Duodenal mucosa (tissue), 2 donors: ENCODE measurements around the gene KLHL17.

Source experiments
- H3K27ac ChIP-seq: one replicate; pipeline ENCODE4 v1.7.0; 2013; ENCODE audit warnings: low read depth, low read length
- H3K27me3 ChIP-seq, 2 donors: one replicate each; pipeline ENCODE4 v1.7.0; 2013; ENCODE audit warnings: low read length in 2 of 2, control low read depth in 1 of 2; ENCODE audit not compliant: insufficient read depth in 2 of 2, control insufficient read depth in 1 of 2
- H3K36me3 ChIP-seq, 2 donors: one replicate each; pipeline ENCODE4 v1.7.0; 2013; ENCODE audit warnings: low read length in 2 of 2, control low read depth in 1 of 2; ENCODE audit not compliant: insufficient read depth in 2 of 2, control insufficient read depth in 1 of 2
- H3K4me1 ChIP-seq, 2 donors: one replicate each; pipeline ENCODE4 v1.7.0; 2013; ENCODE audit warnings: low read length in 2 of 2, control low read depth in 1 of 2; ENCODE audit not compliant: insufficient read depth in 2 of 2, control insufficient read depth in 1 of 2
- H3K4me3 ChIP-seq, 2 donors: one replicate each; pipeline ENCODE4 v1.7.0; 2013; ENCODE audit warnings: low read length in 2 of 2, low read depth in 1 of 2
- H3K9ac ChIP-seq, 2 donors: one replicate each; pipeline ENCODE4 v1.7.0; 2013; ENCODE audit warnings: low read length in 2 of 2, low read depth in 1 of 2
- H3K9me3 ChIP-seq, 2 donors: one replicate each; pipeline ENCODE4 v1.7.0; 2013; ENCODE audit warnings: low read length in 2 of 2, control low read depth in 1 of 2; ENCODE audit not compliant: control insufficient read depth in 1 of 2

KLHL17 gene

DNA sequence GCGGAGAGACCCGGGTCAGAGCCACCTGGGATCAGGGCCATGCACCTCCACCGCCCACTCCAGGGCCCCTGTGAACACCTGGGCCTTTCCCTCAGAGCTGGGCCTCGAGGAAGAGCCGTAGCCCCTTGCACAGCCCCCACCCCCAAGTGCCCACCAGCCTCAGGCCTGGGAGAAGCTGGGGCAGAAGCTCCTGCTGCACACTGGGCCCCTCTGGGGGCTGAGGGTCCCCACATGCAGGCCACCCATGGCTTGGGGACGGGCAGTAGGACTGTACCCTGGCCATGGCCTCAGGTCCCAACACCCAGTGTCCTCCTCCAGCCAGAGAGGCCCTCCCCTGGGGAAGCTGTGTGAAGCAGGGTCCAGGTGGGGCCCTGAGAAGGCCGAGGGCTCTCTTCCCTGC lies 7.8 kb upstream of the KLHL17 start:
- H3K36me3 ChIP-seq, result peaks cover 58 to 89% of the 10 kb centered on the region in 2 donors
- H3K4me1 ChIP-seq, result peaks cover 4 to 5% of the 10 kb centered on the region in 2 donors
- H3K27me3 ChIP-seq, result no peaks in the 10 kb centered on the region
- H3K9me3 ChIP-seq, result no peaks in the 10 kb centered on the region
- H3K9ac ChIP-seq, result no peak overlapping the region
- no peak overlapping the region for H3K4me3 ChIP-seq
- no peak overlapping the region for H3K27ac ChIP-seq

GRCh38 chr1:953524-954320 lies 6.7 kb upstream of the KLHL17 start:
- H3K4me1 ChIP-seq, result peaks cover 9 to 17% of the 10 kb centered on the region in 2 donors
- no peak overlapping the region for H3K4me3 ChIP-seq
- no peaks in the 10 kb centered on the region for H3K27me3 ChIP-seq
- H3K36me3 ChIP-seq, result peaks cover 52 to 79% of the 10 kb centered on the region in 2 donors
- no peak overlapping the region for H3K27ac ChIP-seq
- no peak overlapping the region for H3K9ac ChIP-seq
- H3K9me3 ChIP-seq, result no peaks in the 10 kb centered on the region

GRCh38 chr1:954927-955326 lies 5.5 kb upstream of the KLHL17 start:
- H3K9ac ChIP-seq, result no peak overlapping the region
- H3K4me3 ChIP-seq, result no peak overlapping the region
- H3K4me1 ChIP-seq, result peaks cover 9 to 17% of the 10 kb centered on the region in 2 donors
- no peaks in the 10 kb centered on the region for H3K27me3 ChIP-seq
- H3K9me3 ChIP-seq, result no peaks in the 10 kb centered on the region
- H3K36me3 ChIP-seq, result peaks cover 41 to 66% of the 10 kb centered on the region in 2 donors
- no peak overlapping the region for H3K27ac ChIP-seq

- no peak overlapping the region for H3K9ac ChIP-seq
- H3K4me3 ChIP-seq, result no peak overlapping the region
- H3K9me3 ChIP-seq, result no peaks in the 10 kb centered on the region
- H3K27ac ChIP-seq, result no peak overlapping the region
- H3K27me3 ChIP-seq, result no peaks in the 10 kb centered on the region
- H3K36me3 ChIP-seq, result peaks cover 36 to 61% of the 10 kb centered on the region in 2 donors
- peaks cover 9 to 17% of the 10 kb centered on the region in 2 donors for H3K4me1 ChIP-seq
Observed at GRCh38 chr1:955474-955873, 4.9 kb upstream of the KLHL17 start.

GRCh38 chr1:956636-957035 lies 3.7 kb upstream of the KLHL17 start:
- H3K4me3 ChIP-seq, result no peak overlapping the region
- H3K36me3 ChIP-seq, result peaks cover 26 to 54% of the 10 kb centered on the region in 2 donors
- H3K27me3 ChIP-seq, result no peaks in the 10 kb centered on the region
- no peaks in the 10 kb centered on the region for H3K9me3 ChIP-seq
- H3K27ac ChIP-seq, result no peak overlapping the region
- no peak overlapping the region for H3K9ac ChIP-seq
- peaks cover 9 to 22% of the 10 kb centered on the region in 2 donors for H3K4me1 ChIP-seq

DNA sequence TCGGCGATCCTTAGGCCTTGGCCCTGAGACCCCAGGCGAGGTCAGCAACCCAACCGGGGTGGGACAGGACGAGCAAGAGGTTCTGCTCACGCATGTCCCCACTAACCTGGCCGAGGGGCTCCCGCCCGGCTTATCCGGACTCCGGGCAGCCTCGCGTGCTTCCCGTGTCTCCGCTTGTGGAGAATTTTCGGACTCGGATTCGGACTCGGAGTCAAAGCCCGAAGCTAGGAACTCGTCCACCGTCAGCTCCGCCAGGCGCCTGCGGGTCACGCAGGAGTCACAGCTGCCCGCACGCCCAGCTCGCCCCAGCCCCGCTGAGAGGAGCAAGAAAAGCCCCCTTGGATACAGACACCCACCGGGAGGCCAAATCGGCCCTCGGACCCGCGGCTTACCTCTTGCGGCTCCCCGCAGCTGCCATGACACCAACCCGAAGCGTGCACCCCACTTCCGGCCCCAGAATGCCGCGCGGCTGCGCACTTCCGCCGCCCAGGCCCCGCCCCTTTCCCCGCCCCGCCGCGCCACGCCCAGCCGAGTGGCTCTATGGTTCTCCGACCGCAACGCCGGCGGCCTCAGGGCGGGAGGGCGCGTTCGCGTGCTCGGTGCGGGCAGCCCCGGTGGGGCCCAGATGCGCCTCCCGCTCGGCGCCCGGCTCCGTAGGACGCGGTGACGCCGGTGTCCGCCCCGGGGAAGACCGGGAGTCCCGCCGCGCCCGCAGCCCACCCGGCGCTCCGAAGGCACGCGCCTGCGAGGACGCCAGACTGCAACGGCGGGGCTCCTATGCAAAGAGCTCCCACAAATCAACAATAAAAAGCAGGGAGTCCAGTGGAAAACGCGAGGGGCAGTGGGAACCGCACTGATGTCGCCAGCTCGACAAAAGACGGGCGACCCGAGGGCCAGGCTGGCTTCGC lies 1.3 kb upstream of the KLHL17 start, which contains the start of gene NOC2L:
TSS of gene NOC2L (minus strand) at position 434 of the 908 bp plus-strand sequence. CDS start at position 418, 16 bp downstream.
- H3K27me3 ChIP-seq, result no peaks in the 10 kb centered on the region
- peaks cover 13 to 29% of the 10 kb centered on the region in 2 donors for H3K36me3 ChIP-seq
- no peaks in the 10 kb centered on the region for H3K9me3 ChIP-seq
- peak within 1 kb of the TSS; percentile 82 to 85 for H3K9ac ChIP-seq
- H3K4me3 ChIP-seq, result peak within 1 kb of the TSS; percentile 98
- H3K27ac ChIP-seq, result no peak within 1 kb of the TSS
- peaks cover 9 to 23% of the 10 kb centered on the region in 2 donors for H3K4me1 ChIP-seq

DNA sequence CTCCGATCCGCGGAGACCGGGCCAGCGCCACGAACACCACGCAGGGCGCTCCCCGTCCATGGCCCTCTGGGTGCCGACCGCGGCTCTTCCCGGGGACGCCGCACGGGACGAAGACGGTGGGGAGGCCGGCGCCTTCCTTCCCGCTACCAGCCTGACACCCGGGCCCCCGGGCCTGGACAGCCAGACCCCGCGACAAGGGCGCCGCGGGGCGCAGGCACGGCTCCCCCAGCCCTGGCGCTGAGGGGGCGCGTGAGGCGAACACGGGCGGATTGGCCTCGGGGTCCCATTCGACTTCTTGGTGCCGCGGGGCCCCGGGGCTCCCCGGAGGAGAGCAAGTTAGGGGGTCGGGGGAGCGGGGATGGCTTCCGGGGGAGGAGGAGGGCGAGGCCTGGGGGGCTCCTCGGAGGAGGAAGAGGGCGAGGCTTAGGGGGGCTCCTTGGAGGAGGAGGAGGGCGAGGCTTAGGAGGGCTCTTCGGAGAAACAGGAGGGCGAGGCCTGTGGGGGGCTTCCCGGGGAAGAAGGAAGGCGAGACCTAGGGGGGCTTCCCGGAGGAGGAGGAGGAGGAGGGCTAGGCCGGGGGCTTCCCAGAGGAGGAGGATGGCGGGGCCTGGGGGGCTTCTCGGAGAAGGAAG lies 537 bp upstream of the KLHL17 start:
- Histone ChIP-seq H3K9me3 (no peaks in the 10 kb centered on the region), H3K36me3 (peaks cover 13 to 22% of the 10 kb centered on the region in 2 donors), H3K4me3 (peak overlapping the region; percentile 22 to 57), H3K9ac (no peak overlapping the region), H3K27ac (no peak overlapping the region), H3K4me1 (peaks cover 9 to 23% of the 10 kb centered on the region in 2 donors), H3K27me3 (no peaks in the 10 kb centered on the region)

DNA sequence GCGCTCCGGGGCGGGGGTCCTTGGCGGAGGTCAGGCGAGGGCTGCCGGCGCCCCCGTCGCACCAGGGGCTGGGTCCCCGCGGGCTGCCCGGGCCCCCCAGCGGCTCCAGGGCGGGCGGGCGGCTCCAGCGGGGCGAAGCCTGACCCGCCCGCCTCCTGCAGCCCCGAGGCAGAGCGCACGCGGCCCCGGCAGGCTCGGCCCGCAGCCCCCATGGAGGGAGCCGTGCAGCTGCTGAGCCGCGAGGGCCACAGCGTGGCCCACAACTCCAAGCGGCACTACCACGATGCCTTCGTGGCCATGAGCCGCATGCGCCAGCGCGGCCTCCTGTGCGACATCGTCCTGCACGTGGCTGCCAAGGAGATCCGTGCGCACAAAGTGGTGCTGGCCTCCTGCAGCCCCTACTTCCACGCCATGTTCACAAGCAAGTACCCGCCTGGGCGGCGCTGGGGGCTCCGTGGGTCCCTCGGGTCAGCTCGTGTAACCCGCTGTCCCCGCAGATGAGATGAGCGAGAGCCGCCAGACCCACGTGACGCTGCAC lies 817 bp downstream of the KLHL17 start:
- Histone ChIP-seq H3K4me3 (peak overlapping the region in 1 of 2 donors; percentile 57), H3K36me3 (peaks cover 4 to 10% of the 10 kb centered on the region in 2 donors), H3K9me3 (no peaks in the 10 kb centered on the region), H3K9ac (no peak overlapping the region), H3K27ac (no peak overlapping the region), H3K4me1 (peaks cover 13 to 28% of the 10 kb centered on the region in 2 donors), H3K27me3 (no peaks in the 10 kb centered on the region)

- H3K27me3 ChIP-seq, result peaks cover 0 to 7% of the 10 kb centered on the region in 2 donors
- peaks cover 12 to 33% of the 10 kb centered on the region in 2 donors for H3K4me1 ChIP-seq
- H3K27ac ChIP-seq, result no peak overlapping the region
- no peaks in the 10 kb centered on the region for H3K9me3 ChIP-seq
- no peak overlapping the region for H3K4me3 ChIP-seq
- no peak overlapping the region for H3K9ac ChIP-seq
- H3K36me3 ChIP-seq, result no peaks in the 10 kb centered on the region
Observed at GRCh38 chr1:962381-963300, 2.3 kb downstream of the KLHL17 start.
